Left ventricle myocardium inferior (tissue), 1 donor: ENCODE data around the gene NAALADL1. TPM values are rescaled to one million over a fixed set of nuclear protein-coding genes. Genes with fewer than 3 reads are reported as not detected.

ENCODE experiments used
- DNase-seq: peaks from one replicate; pipeline ENCODE4 v3.0.0-alpha.2; 2020
- H3K27ac ChIP-seq: fragments of 200-600 bp; replicated peaks from 2 replicates; pipeline ENCODE4 v1.8.0; 2021
- H3K27me3 ChIP-seq: fragments of 200-600 bp; 2 replicates; pipeline ENCODE4 v1.8.0; 2021; ENCODE audit warnings: low read depth
- H3K36me3 ChIP-seq: fragments of 200-600 bp; 2 replicates; pipeline ENCODE4 v1.8.0; 2021
- H3K4me1 ChIP-seq: fragments of 200-600 bp; 2 replicates; pipeline ENCODE4 v1.8.0; 2021
- H3K4me3 ChIP-seq: fragments of 200-600 bp; 2 replicates; pipeline ENCODE4 v1.8.0; 2021; ENCODE audit warnings: mild to moderate bottlenecking, moderate library complexity
- H3K9me3 ChIP-seq: fragments of 200-600 bp; replicated peaks from 2 replicates; pipeline ENCODE4 v1.8.0; 2021
- CTCF ChIP-seq: fragments of 200-600 bp; IDR thresholded peaks from 2 replicates; pipeline ENCODE4 v1.8.0; 2021; ENCODE audit warnings: antibody characterized with exemption, mild to moderate bottlenecking, borderline replicate concordance
- intact Hi-C: fragments of 100-400 bp; cut with micrococcal nuclease; formaldehyde crosslinking; loops from one replicate; pipeline ENCODE4 v1.11.0; 2022
- total RNA-seq: library from RNA; stranded (reverse); fragmentation: NEBNext Ultra II Directional; extraction: Animal tissue kit (Norgen Biotek cat#: 25700); gene quantifications from one replicate; pipeline ENCODE4 v1.2.1, GENCODE V29; 2021
- donor health status: DM: no; HTN: yes; CAD: no; lungs with severe emphysema.

The NAALADL1 gene
- total RNA-seq, 1 donor from 2014 or later: 4.8 TPM

- Histone ChIP-seq H3K4me3 (no peak overlapping the region), H3K9me3 (no peaks in the 10 kb centered on the region), H3K36me3 (no peaks in the 10 kb centered on the region), H3K27me3 (no peaks in the 10 kb centered on the region), H3K27ac (no peak overlapping the region), H3K4me1 (no peaks in the 10 kb centered on the region)
- intact Hi-C loops: no loop called here
- TF ChIP-seq CTCF: no peak
- no peak for DNase-seq
Observed at GRCh38 chr11:65060913-65061408, 2.6 kb upstream of the NAALADL1 start.

GRCh38 chr11:65059959-65060824, 1.8 kb upstream of the NAALADL1 start:
- Histone ChIP-seq H3K4me3 (no peak overlapping the region), H3K9me3 (no peaks in the 10 kb centered on the region), H3K27me3 (no peaks in the 10 kb centered on the region), H3K36me3 (no peaks in the 10 kb centered on the region), H3K27ac (no peak overlapping the region), H3K4me1 (no peaks in the 10 kb centered on the region)
- no peak for DNase-seq
- intact Hi-C loops: no loop called here
- TF ChIP-seq CTCF: no peak

GRCh38 chr11:65059523-65059922, 1.2 kb upstream of the NAALADL1 start:
- Histone ChIP-seq H3K27me3 (no peaks in the 10 kb centered on the region), H3K4me3 (no peak overlapping the region), H3K27ac (no peak overlapping the region), H3K36me3 (no peaks in the 10 kb centered on the region), H3K9me3 (no peaks in the 10 kb centered on the region), H3K4me1 (no peaks in the 10 kb centered on the region)
- intact Hi-C loops: no loop called here
- no peak for DNase-seq
- TF ChIP-seq CTCF: no peak

DNA sequence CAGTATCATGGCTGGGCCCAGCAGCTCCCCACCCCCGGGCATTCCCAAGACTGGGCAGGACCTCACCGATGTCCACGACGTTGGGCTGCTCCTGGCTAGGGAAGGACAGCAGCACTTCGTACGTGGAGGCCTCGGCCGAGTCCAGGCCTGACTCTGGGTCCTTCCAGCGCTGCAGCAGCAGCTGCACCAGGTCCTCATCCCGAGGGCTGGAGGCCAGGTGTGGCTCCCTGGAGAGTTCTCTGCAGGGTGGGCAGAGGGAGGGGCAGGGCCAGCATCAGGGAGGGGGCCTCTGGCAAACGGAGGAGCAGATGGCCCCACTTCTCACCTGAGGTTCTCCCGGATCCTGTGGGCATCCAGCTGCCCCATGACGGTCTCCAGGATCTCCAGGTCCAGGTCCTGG, 341 bp downstream of the NAALADL1 start:
- Histone ChIP-seq H3K4me3 (no peak overlapping the region), H3K27ac (no peak overlapping the region), H3K27me3 (peaks cover 6% of the 10 kb centered on the region), H3K36me3 (no peaks in the 10 kb centered on the region), H3K9me3 (no peaks in the 10 kb centered on the region), H3K4me1 (no peaks in the 10 kb centered on the region)
- intact Hi-C loops: no loop called here
- TF ChIP-seq CTCF: no peak
- no peak for DNase-seq

GRCh38 chr11:65057526-65057925, 827 bp downstream of the NAALADL1 start:
- intact Hi-C loops: no loop called here
- H3K27me3 ChIP-seq: peaks cover 11% of the 10 kb centered on the region
- no peaks in the 10 kb centered on the region for H3K4me1 ChIP-seq
- no peak overlapping the region for H3K4me3 ChIP-seq
- no peak overlapping the region for H3K27ac ChIP-seq
- no peak for TF ChIP-seq CTCF
- DNase-seq: no peak
- no peaks in the 10 kb centered on the region for H3K9me3 ChIP-seq
- no peaks in the 10 kb centered on the region for H3K36me3 ChIP-seq
